GM12891 (cell line): ENCODE measurements around the gene KRTAP26-1.

ENCODE experiments used
- POLR2A ChIP-seq: IDR thresholded peaks from 2 replicates; pipeline ENCODE4 v1.6.1; 2011; ENCODE audit warnings: low read depth, low read length, control low read depth
- POLR2AphosphoS5 ChIP-seq: IDR thresholded peaks from 2 replicates; pipeline ENCODE4 v1.6.1; 2011; ENCODE audit warnings: low read depth, low read length, control low read depth

- TF ChIP-seq POLR2A (no peak), POLR2AphosphoS5 (no peak)
Observed at GRCh38 chr21:30338717-30339116, 18.6 kb upstream of the KRTAP26-1 start.
